ENCODE results near the gene VEGFD. TPM values are rescaled to one million over a fixed set of nuclear protein-coding genes. Genes with fewer than 3 reads are reported as not detected.

The VEGFD gene
- 1 to 10 TPM in 2 of 3 donors, under 1 TPM in 1; 0.55 to 5.8 (median 1.6) TPM for total RNA-seq
- long read RNA-seq, donor 1, transcript VEGFD-201 (7 exons, 2,037 nt) = major isoform, 5 of 5 reads
- long read RNA-seq, donor 1, partial matches to known transcripts = 0 of 5 reads
- long read RNA-seq, donor 1, other reads (novel, unspliced or antisense) = 0 of 5 reads
- long read RNA-seq, donor 2 = 0 reads

DNA sequence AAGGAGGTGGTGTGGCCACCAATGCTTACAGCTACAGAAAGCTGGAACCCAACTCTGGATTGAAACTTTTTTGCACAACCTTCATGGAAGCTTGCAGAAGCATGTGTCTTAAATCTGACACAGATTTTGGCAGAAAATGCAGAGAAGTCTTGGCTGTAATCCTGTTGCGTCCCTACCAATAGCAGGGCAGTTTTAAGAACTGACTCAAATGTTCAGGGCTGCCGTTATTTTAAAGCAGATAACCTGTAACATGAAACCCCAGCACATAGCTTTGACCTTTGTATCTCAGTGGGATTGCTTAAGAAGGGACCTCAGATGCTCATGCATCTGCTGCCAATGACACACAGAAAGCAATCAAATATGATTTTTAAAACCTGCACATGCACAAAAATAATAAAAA lies at the start of gene VEGFD:
Gene VEGFD, minus strand, starts transcription at position 110 of the 400 bp plus-strand sequence. CDS start 467 bp downstream, outside the sequence.
- ATAC-seq = no peak
- no peaks in the 10 kb centered on the region for H3K4me1 ChIP-seq (ENCODE audit: low read depth)
- DNase-seq = no peak
- no peak within 1 kb of the TSS for H3K4me3 ChIP-seq
- H3K9me3 ChIP-seq = no peaks in the 10 kb centered on the region
- TF ChIP-seq, protein P1, sequence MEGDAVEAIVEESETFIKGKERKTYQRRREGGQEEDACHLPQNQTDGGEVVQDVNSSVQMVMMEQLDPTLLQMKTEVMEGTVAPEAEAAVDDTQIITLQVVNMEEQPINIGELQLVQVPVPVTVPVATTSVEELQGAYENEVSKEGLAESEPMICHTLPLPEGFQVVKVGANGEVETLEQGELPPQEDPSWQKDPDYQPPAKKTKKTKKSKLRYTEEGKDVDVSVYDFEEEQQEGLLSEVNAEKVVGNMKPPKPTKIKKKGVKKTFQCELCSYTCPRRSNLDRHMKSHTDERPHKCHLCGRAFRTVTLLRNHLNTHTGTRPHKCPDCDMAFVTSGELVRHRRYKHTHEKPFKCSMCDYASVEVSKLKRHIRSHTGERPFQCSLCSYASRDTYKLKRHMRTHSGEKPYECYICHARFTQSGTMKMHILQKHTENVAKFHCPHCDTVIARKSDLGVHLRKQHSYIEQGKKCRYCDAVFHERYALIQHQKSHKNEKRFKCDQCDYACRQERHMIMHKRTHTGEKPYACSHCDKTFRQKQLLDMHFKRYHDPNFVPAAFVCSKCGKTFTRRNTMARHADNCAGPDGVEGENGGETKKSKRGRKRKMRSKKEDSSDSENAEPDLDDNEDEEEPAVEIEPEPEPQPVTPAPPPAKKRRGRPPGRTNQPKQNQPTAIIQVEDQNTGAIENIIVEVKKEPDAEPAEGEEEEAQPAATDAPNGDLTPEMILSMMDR (IDR thresholded peaks at IDR 0.05) = no peak
- intact Hi-C loops (cut with DNase I, micrococcal nuclease) = no loop called here
- H3K36me3 ChIP-seq (ENCODE audit: low read depth) = no peaks in the 10 kb centered on the region

DNA sequence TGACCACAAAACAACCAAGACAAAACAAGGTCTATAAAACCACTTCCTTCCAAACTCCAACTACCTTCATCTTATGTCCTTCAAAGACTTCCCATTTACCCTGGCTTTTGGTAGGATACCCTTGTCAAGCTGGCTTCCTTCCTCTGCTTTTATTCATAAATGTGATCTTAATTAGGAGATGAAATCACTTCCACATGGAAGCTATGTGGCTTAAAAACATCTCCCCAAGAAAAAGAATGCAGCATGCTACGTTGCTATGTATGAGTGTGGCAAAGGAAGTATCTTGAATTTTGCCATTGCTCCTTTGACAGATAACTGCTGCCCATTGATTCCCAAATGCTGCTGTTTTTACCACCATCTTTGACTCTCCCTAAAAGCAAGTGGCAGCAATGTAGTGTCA lies 46.4 kb upstream of the VEGFD start:
- DNase-seq (no peak), ATAC-seq (no peak)
- TF ChIP-seq, protein P1 (IDR thresholded peaks at IDR 0.05) = no peak
- intact Hi-C loops (cut with DNase I, micrococcal nuclease) = no loop called here
- no peaks in the 10 kb centered on the region for H3K36me3 ChIP-seq (ENCODE audit: low read depth)
- no peaks in the 10 kb centered on the region for H3K4me1 ChIP-seq (ENCODE audit: low read depth)
- H3K4me3 ChIP-seq = no peak overlapping the region
- no peaks in the 10 kb centered on the region for H3K9me3 ChIP-seq

DNA sequence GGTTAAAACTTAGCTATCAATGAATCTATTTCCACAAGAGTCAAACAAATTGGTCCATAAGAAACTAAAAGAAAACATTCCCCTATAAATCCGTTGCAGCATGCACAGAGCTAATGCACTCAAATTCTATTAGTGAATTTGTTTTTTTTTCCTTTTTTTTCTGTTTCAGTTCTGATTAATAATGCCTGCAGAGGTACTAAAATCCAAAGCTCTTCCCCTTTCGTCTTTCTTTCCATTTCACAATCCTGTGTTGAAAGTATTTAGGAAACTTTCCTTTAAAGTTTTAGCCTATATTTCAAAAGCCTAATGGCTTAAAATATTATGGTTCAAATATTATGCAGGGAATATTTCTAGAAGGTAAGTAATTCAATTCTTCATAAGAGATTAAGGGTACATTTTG lies 45.9 kb upstream of the VEGFD start:
- intact Hi-C loops (cut with DNase I, micrococcal nuclease) = no loop called here
- no peak overlapping the region for H3K4me3 ChIP-seq
- TF ChIP-seq, protein P1 (IDR thresholded peaks at IDR 0.05) = no peak
- H3K9me3 ChIP-seq = no peaks in the 10 kb centered on the region
- ATAC-seq (no peak), DNase-seq (no peak)
- H3K36me3 ChIP-seq (ENCODE audit: low read depth) = no peaks in the 10 kb centered on the region
- no peaks in the 10 kb centered on the region for H3K4me1 ChIP-seq (ENCODE audit: low read depth)

DNA sequence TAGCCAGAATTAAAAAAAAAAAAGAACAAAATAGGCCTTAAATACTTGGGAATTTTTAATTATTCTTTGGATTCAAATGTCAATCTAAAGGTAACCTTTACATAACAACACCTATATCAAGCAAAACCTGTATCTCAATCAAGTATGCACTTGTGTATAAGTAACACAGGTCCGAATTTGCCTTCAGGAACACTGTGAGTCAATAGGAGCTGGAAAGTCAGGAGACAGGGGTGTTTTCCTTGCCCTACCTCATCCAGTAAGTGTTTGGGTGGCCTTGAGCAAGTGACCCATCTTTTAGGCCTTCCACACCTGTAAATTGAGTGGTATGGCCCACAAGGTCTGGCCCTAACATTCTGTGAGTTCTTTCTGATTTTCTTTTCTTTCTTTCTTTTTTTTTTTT lies 40.8 kb upstream of the VEGFD start:
- DNase-seq (no peak), ATAC-seq (no peak)
- no peaks in the 10 kb centered on the region for H3K36me3 ChIP-seq (ENCODE audit: low read depth)
- no peak overlapping the region for H3K4me3 ChIP-seq
- H3K4me1 ChIP-seq (ENCODE audit: low read depth) = no peaks in the 10 kb centered on the region
- no peaks in the 10 kb centered on the region for H3K9me3 ChIP-seq
- TF ChIP-seq, protein P1 (IDR thresholded peaks at IDR 0.05) = no peak
- intact Hi-C loops (cut with DNase I, micrococcal nuclease) = no loop called here

GRCh38 chrX:15418707-15419181 lies 34.5 kb upstream of the VEGFD start:
- DNase-seq (no peak), ATAC-seq (no peak)
- no peaks in the 10 kb centered on the region for H3K36me3 ChIP-seq (ENCODE audit: low read depth)
- H3K9me3 ChIP-seq = no peaks in the 10 kb centered on the region
- H3K4me3 ChIP-seq = no peak overlapping the region
- TF ChIP-seq, protein P1 (IDR thresholded peaks at IDR 0.05) = no peak
- intact Hi-C loops (cut with DNase I, micrococcal nuclease) = no loop called here
- no peaks in the 10 kb centered on the region for H3K4me1 ChIP-seq (ENCODE audit: low read depth)

Measured in mucosa of descending colon (tissue), 3 donors.